NCI-H82 treated with DMSO at 0.1 percent for 48 hours (cell line): ENCODE measurements around the gene ARRDC1.

ENCODE experiments used
- DNase-seq: peaks from one replicate; lab custom pipeline; 2025; ENCODE audit not compliant: unreplicated experiment; lab: John Stamatoyannopoulos, UW

The ARRDC1 gene

GRCh38 chr9:137639303-137640051, 34.0 kb downstream of the ARRDC1 start:
- no peak for DNase-seq

GRCh38 chr9:137640862-137641261, 35.4 kb downstream of the ARRDC1 start:
- no peak for DNase-seq

GRCh38 chr9:137642118-137642601, 36.7 kb downstream of the ARRDC1 start:
- DNase-seq, result no peak

DNA sequence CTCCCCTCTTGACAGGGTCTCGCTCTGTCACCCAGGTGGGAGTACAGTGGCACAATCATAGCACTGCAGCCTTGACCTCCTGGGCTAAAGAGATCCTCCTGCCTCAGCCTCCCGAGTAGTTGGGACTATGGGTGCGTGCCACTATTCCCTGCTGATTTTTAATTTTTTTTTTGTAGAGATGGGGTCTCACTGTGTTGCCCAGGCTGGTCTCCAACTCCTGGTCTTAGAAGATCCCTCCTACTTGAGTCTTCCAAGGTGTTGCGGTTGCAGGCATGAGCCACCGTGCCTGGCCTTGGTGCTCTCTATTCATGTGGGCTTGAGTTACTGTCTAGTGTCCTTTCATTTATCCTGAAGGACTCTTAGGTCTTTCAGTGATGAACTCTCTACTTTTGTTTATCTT, 37.4 kb downstream of the ARRDC1 start:
- DNase-seq, result no peak

DNA sequence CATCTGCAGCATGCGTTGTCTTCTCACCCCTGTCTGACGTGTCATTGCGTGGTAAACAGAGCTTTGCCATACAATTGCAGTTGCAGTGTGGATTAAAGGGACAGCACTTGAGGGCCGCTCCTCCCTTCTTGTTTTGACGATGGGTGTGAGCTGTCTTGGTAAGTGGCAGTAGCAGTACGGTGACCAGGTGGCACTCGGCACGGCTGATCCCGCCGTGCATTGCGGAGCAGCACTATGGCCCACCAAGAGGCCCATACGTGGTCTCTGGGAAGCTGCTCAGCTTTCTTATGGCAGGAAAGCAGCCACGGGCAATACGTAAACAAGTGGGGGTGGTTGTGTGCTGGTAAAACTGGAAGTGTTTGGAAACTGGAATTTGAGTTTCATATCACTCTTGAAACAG, 38.4 kb downstream of the ARRDC1 start:
- DNase-seq, result no peak

DNA sequence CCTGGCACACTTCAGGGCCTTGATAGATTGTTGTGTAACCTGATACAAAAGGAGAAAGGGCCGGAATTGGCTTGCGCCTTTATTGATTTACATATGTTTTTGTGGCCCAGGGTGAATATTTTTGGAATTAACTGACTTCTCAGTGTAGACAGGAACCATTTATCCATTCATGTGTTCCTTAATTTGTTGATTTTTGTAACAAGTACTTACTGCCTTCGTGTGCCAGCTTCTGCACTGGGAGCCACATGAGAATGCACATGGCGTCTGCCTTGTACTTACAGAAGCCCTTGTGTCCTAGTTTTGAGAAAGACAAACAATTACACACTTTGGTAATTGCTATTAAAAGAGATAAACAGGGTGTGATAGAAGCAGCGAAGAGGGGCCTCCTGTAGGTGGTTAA, 39.7 kb downstream of the ARRDC1 start:
- no peak for DNase-seq

- no peak for DNase-seq
Measured at GRCh38 chr9:137646341-137646740, 40.9 kb downstream of the ARRDC1 start.

- no peak for DNase-seq
Measured at GRCh38 chr9:137647096-137647714, 41.7 kb downstream of the ARRDC1 start.

GRCh38 chr9:137648396-137648795, 42.9 kb downstream of the ARRDC1 start:
- no peak for DNase-seq

GRCh38 chr9:137649553-137649952, 44.1 kb downstream of the ARRDC1 start:
- DNase-seq, result no peak

GRCh38 chr9:137650259-137650658, 44.8 kb downstream of the ARRDC1 start:
- no peak for DNase-seq

DNA sequence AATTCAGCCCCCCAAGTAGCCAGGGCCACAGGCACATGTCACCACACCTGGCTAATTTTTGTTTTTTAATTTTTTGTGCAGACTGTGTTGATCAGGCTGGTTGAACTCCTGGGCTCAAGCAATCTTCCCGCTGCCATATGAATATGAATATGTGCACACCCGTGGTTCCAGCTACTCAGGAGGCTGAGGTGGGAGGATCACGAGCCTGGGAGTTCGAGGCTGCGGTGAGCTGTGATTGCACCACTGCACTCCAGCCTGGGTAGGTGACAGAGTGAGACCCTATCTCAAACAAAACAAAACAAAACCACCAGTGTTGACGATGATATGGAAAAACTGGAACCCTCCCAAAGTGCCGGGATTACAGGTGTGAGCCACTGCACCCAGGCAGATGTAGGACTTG, 45.3 kb downstream of the ARRDC1 start:
- DNase-seq, result no peak

- no peak for DNase-seq
Measured at GRCh38 chr9:137656416-137656815, 50.9 kb downstream of the ARRDC1 start.

- DNase-seq, result no peak
Measured at GRCh38 chr9:137657606-137658005, 52.1 kb downstream of the ARRDC1 start.

DNA sequence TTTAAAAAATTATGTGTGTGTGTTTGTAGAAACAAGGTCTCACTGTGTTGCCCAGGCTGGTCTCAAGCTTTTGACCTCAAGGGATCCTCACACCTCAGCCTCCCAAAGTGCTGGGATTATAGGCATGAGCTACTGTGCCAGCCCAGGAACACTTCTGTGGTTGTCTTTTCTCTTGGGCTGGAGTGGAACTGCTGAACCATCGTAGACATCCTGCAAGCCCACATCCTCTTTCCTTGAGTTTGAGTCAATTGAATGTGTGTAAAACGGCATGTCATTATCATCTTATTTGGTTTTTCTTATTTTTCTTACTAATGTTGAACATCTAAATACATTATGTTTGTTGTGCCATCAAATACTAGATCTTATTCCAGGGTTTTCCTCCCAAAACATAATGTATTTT, 53.3 kb downstream of the ARRDC1 start:
- no peak for DNase-seq

GRCh38 chr9:137660144-137660543, 54.7 kb downstream of the ARRDC1 start:
- no peak for DNase-seq

DNA sequence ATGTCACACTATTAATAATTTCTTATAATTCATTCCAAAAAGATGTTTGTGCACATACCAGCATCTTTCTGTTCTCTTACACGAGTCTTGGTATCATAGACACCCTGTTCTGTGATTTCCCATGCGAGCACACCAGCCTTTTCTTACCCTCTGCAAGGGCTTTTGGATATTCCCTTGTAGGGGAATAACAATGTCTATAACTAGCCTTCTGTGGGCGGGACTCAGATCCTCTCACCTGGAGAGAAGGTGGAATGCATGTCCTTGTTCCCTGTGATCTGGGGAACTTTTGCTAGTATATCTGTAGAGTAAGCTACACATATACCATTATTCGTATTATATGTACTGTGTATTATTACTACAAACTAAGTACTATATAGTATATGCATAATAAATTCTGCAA, 58.1 kb downstream of the ARRDC1 start:
- DNase-seq, result no peak

DNA sequence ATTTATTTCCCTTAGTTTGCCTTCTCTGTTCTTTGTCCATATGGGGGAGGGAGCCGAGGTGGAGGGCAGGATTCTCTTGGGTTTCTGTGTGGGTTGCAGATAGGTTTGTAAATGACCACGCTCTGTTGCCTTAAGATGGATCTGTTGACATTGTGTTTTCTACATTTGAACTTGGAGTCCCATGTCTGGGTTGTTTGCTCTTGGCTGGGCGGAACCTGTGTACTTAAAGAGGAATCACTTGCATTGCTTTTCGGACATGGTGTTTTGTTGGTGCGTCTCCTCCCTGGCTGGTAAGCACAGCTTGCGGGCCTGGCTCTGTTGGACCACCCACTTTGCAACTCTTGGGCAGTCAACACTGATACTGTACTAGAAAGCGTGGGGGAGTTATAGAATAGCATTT, 59.2 kb downstream of the ARRDC1 start:
- DNase-seq, result no peak
